OCI-LY3 (cell line): ENCODE results near the gene TMEM150C.

Experiments
- CTCF ChIP-seq: fragments of 200-600, 300-600 bp; sonication (generic); IDR thresholded peaks from 2 replicates; pipeline ENCODE4 v1.5.1; 2014; ENCODE audit warnings: antibody characterized with exemption, low read length, low read depth
- EZH2phosphoT487 ChIP-seq: fragments of 200-600 bp; shearing (Covaris generic); IDR thresholded peaks from 2 replicates; pipeline ENCODE4 v1.6.1; 2018; ENCODE audit warnings: antibody characterized with exemption, mixed run types, low read depth

- TF ChIP-seq CTCF (no peak), EZH2phosphoT487 (no peak)
Measured at GRCh38 chr4:82567444-82567843, 5.7 kb upstream of the TMEM150C start.
